ENCODE results near the gene MS4A4E. TPM values are rescaled to one million over a fixed set of nuclear protein-coding genes. Genes with fewer than 3 reads are reported as not detected.

The MS4A4E gene
- total RNA-seq, 3 donors from 2014 or later (not counting 1 experiment from before 2014, with no cell fraction given) = 0.92 to 23.2 (median 1.8) TPM

- Mint-ChIP-seq H3K4me3 (no peak overlapping the region), H3K27ac (no peak overlapping the region), H3K4me1 (no peaks in the 10 kb centered on the region), H3K36me3 (no peaks in the 10 kb centered on the region), H3K9me3 (no peaks in the 10 kb centered on the region), H3K27me3 (ENCODE audit: low read depth in 2 of 2) (peaks cover 7 to 25% of the 10 kb centered on the region in 2 donors)
- no peak for DNase-seq
- H3K9me3 ChIP-seq (ENCODE audit: control insufficient read depth, insufficient read depth, low read length) = no peaks in the 10 kb centered on the region
- no peak for ATAC-seq
- TF ChIP-seq CTCF (IDR thresholded peaks at IDR 0.05) = no peak
- intact Hi-C loops (cut with micrococcal nuclease) = no loop called here
- no peak overlapping the region for H3K4me3 ChIP-seq (ENCODE audit: low read length)
- no peaks in the 10 kb centered on the region for H3K27me3 ChIP-seq (ENCODE audit: control insufficient read depth, insufficient read depth, low read length)
- no peaks in the 10 kb centered on the region for H3K4me1 ChIP-seq (ENCODE audit: control insufficient read depth, insufficient read depth, low read length)
- no peaks in the 10 kb centered on the region for H3K36me3 ChIP-seq (ENCODE audit: control insufficient read depth, insufficient read depth, low read length)
- WGBS (ENCODE audit: insufficient coverage) = 94% methylated on average over 1 of the region's 1 CpG
- H3K27ac ChIP-seq (ENCODE audit: low read length) = no peak overlapping the region
These were observed 28.6 kb downstream of the MS4A4E start for GRCh38 chr11:60214386-60214785.

- Histone ChIP-seq H3K27ac (ENCODE audit: low read length) (no peak overlapping the region), H3K4me1 (ENCODE audit: control insufficient read depth, insufficient read depth, low read length) (no peaks in the 10 kb centered on the region), H3K36me3 (ENCODE audit: control insufficient read depth, insufficient read depth, low read length) (no peaks in the 10 kb centered on the region), H3K4me3 (ENCODE audit: low read length) (no peak overlapping the region), H3K9me3 (ENCODE audit: control insufficient read depth, insufficient read depth, low read length) (no peaks in the 10 kb centered on the region), H3K27me3 (ENCODE audit: control insufficient read depth, insufficient read depth, low read length) (no peaks in the 10 kb centered on the region)
- no peak for TF ChIP-seq CTCF (IDR thresholded peaks at IDR 0.05)
- 83% methylated on average over 4 of the region's 4 CpGs for WGBS (ENCODE audit: insufficient coverage)
- no peaks in the 10 kb centered on the region for H3K4me1 Mint-ChIP-seq
- ATAC-seq (no peak), DNase-seq (no peak)
- H3K27me3 Mint-ChIP-seq (ENCODE audit: low read depth in 2 of 2) = peaks cover 7 to 13% of the 10 kb centered on the region in 2 donors
- H3K4me3 Mint-ChIP-seq = no peak overlapping the region
- H3K36me3 Mint-ChIP-seq = no peaks in the 10 kb centered on the region
- no peaks in the 10 kb centered on the region for H3K9me3 Mint-ChIP-seq
- intact Hi-C loops (cut with micrococcal nuclease) = no loop called here
- H3K27ac Mint-ChIP-seq = no peak overlapping the region
These were observed 31.7 kb downstream of the MS4A4E start for GRCh38 chr11:60211206-60211605.

- no peak overlapping the region for H3K4me3 ChIP-seq (ENCODE audit: low read length)
- intact Hi-C loops (cut with micrococcal nuclease) = no loop called here
- H3K9me3 ChIP-seq (ENCODE audit: control insufficient read depth, insufficient read depth, low read length) = no peaks in the 10 kb centered on the region
- no peaks in the 10 kb centered on the region for H3K36me3 ChIP-seq (ENCODE audit: control insufficient read depth, insufficient read depth, low read length)
- ATAC-seq (no peak), DNase-seq (no peak)
- Mint-ChIP-seq H3K36me3 (no peaks in the 10 kb centered on the region), H3K9me3 (no peaks in the 10 kb centered on the region), H3K27ac (no peak overlapping the region), H3K27me3 (ENCODE audit: low read depth in 2 of 2) (peaks cover 9 to 22% of the 10 kb centered on the region in 2 donors), H3K4me1 (no peaks in the 10 kb centered on the region), H3K4me3 (no peak overlapping the region)
- no peak for TF ChIP-seq CTCF (IDR thresholded peaks at IDR 0.05)
- 90% methylated on average over 3 of the region's 3 CpGs for WGBS (ENCODE audit: insufficient coverage)
- H3K27me3 ChIP-seq (ENCODE audit: control insufficient read depth, insufficient read depth, low read length) = no peaks in the 10 kb centered on the region
- no peak overlapping the region for H3K27ac ChIP-seq (ENCODE audit: low read length)
- H3K4me1 ChIP-seq (ENCODE audit: control insufficient read depth, insufficient read depth, low read length) = no peaks in the 10 kb centered on the region
These were observed 33.0 kb downstream of the MS4A4E start for GRCh38 chr11:60209977-60210376.

GRCh38 chr11:60208951-60209350 is 34.0 kb downstream of the MS4A4E start:
- ATAC-seq (no peak), DNase-seq (no peak)
- H3K9me3 Mint-ChIP-seq = no peaks in the 10 kb centered on the region
- Histone ChIP-seq H3K27me3 (ENCODE audit: control insufficient read depth, insufficient read depth, low read length) (no peaks in the 10 kb centered on the region), H3K9me3 (ENCODE audit: control insufficient read depth, insufficient read depth, low read length) (no peaks in the 10 kb centered on the region), H3K27ac (ENCODE audit: low read length) (no peak overlapping the region), H3K36me3 (ENCODE audit: control insufficient read depth, insufficient read depth, low read length) (no peaks in the 10 kb centered on the region), H3K4me1 (ENCODE audit: control insufficient read depth, insufficient read depth, low read length) (no peaks in the 10 kb centered on the region), H3K4me3 (ENCODE audit: low read length) (no peak overlapping the region)
- WGBS (ENCODE audit: insufficient coverage) = 92% methylated on average over 1 of the region's 1 CpG
- H3K36me3 Mint-ChIP-seq = no peaks in the 10 kb centered on the region
- intact Hi-C loops (cut with micrococcal nuclease) = no loop called here
- H3K4me3 Mint-ChIP-seq = no peak overlapping the region
- no peaks in the 10 kb centered on the region for H3K4me1 Mint-ChIP-seq
- H3K27me3 Mint-ChIP-seq (ENCODE audit: low read depth in 2 of 2) = peaks cover 9 to 17% of the 10 kb centered on the region in 2 donors
- TF ChIP-seq CTCF (IDR thresholded peaks at IDR 0.05) = no peak
- H3K27ac Mint-ChIP-seq = no peak overlapping the region

Measured in natural killer cell (primary cell).